ENCODE measurements around the gene CD22. TPM values are rescaled to one million over a fixed set of nuclear protein-coding genes. Genes with fewer than 3 reads are reported as not detected.

Gene CD22
- total and polyA plus RNA-seq, 2 of the 13 experiments (the other 11 are each of a cell fraction or from before 2014, with no cell fraction given), result 0.71 to 1.7 TPM

GRCh38 chr19:35294328-35294727 lies 34.7 kb upstream of the CD22 start:
- ATAC-seq, result no peak
- POLR2A ChIA-PET, result no interaction called here
- Histone ChIP-seq H4K20me1 (ENCODE audit: insufficient read depth, low read length) (no peaks in the 10 kb centered on the region), H3K27ac (ENCODE audit: extremely low read length, insufficient read depth, low read length) (no peak overlapping the region), H2AFZ (ENCODE audit: low read length) (no peak overlapping the region), H3K9ac (ENCODE audit: insufficient read depth, low read depth, low read length) (no peak overlapping the region), H3K27me3 (ENCODE audit: control insufficient read depth in 1 of 2, insufficient read depth in 2 of 2, low read length in 2 of 2) (peaks cover 6 to 41% of the 10 kb centered on the region in 2 experiments), H3K79me2 (ENCODE audit: insufficient read depth, low read length) (no peaks in the 10 kb centered on the region), H3K4me1 (ENCODE audit: insufficient read depth, low read length) (peaks cover 61% of the 10 kb centered on the region), H3K36me3 (replicated peaks in 1 of 2; ENCODE audit: control insufficient read depth in 1 of 2, insufficient read depth in 2 of 2, low read length in 2 of 2) (no peaks in the 10 kb centered on the region), H3K4me3 (replicated peaks in 1 of 3; ENCODE audit: insufficient read depth in 1 of 3, low read depth in 2 of 3, low read length in 3 of 3) (no peak overlapping the region), H3K9me3 (ENCODE audit: low read length) (no peaks in the 10 kb centered on the region), H3K4me2 (ENCODE audit: low read depth, low read length) (no peak overlapping the region)
- TF ChIP-seq ZNF3 (CRISPR knock-in tag; IDR thresholded peaks at IDR 0.05) (no peak), KMT2A (CRISPR knock-in tag; IDR thresholded peaks at IDR 0.05) (no peak), RARA (CRISPR knock-in tag; IDR thresholded peaks at IDR 0.05) (no peak), SIN3A (IDR thresholded peaks at IDR 0.05; ENCODE audit: borderline replicate concordance, low read depth, low read length) (no peak), ZBTB2 (CRISPR knock-in tag; IDR thresholded peaks at IDR 0.05; ENCODE audit: low read depth) (no peak), CBX2 (IDR thresholded peaks at IDR 0.05; ENCODE audit: low read depth, low read length) (no peak), CBX2 (CRISPR knock-in tag; IDR thresholded peaks at IDR 0.05; ENCODE audit: low read depth) (no peak), SETDB1 (CRISPR knock-in tag; IDR thresholded peaks at IDR 0.05; ENCODE audit: borderline replicate concordance) (no peak), ZNF546 (CRISPR knock-in tag; conservative IDR thresholded peaks at IDR 0.05) (no peak), MNT (IDR thresholded peaks at IDR 0.05) (no peak), RCOR2 (CRISPR knock-in tag; IDR thresholded peaks at IDR 0.05) (no peak), ZNF577 (CRISPR knock-in tag; IDR thresholded peaks at IDR 0.05; ENCODE audit: borderline replicate concordance, low read depth) (no peak), SOX13 (IDR thresholded peaks at IDR 0.05) (no peak), SOX13 (CRISPR knock-in tag; conservative IDR thresholded peaks at IDR 0.05 in 1 of 2, IDR thresholded peaks at IDR 0.05 in 1 of 2) (no peak), SP4 (CRISPR knock-in tag; IDR thresholded peaks at IDR 0.05) (no peak), ZNF362 (CRISPR knock-in tag; IDR thresholded peaks at IDR 0.05; ENCODE audit: borderline replicate concordance) (no peak), ZNF263 (CRISPR knock-in tag; IDR thresholded peaks at IDR 0.05) (no peak), GABPB1 (CRISPR knock-in tag; IDR thresholded peaks at IDR 0.05) (no peak), ZNF75D (CRISPR knock-in tag; IDR thresholded peaks at IDR 0.05; ENCODE audit: borderline replicate concordance) (no peak), MAF1 (CRISPR knock-in tag; IDR thresholded peaks at IDR 0.05; ENCODE audit: borderline replicate concordance) (no peak), ZSCAN25 (CRISPR knock-in tag; IDR thresholded peaks at IDR 0.05) (no peak), HMGXB4 (CRISPR knock-in tag; IDR thresholded peaks at IDR 0.05; ENCODE audit: borderline replicate concordance in 1 of 2, low read depth in 1 of 2) (no peak)
- intact Hi-C loops (cut with micrococcal nuclease; ENCODE audit: unreplicated experiment), result no loop called here
- DNase-seq (ENCODE audit: low spot score), result no peak
- 38% methylated on average over 3 of the region's 3 CpGs for WGBS (ENCODE audit: low lambda C conversion rate)
- in situ Hi-C loops (cut with HindIII; ENCODE audit: extremely low pct_ligation_motif_present, low pct_unique_long_range_greater_than_20kb), result no loop called here
- BruUV-seq (replicated peaks), result no TSS peak
- FAIRE-seq, result no peak
- CTCF ChIA-PET (ENCODE audit: low intra/inter-chr PET ratio, low total read pairs), result no interaction called here

All from HepG2 (cell line).